Measurements from ENCODE around the gene GBE1.
"Not testable (repeated sequence)": the region's sequence is repeated elsewhere in the genome, so short reads cannot be mapped to it uniquely, and the experiment has no call there.

Gene GBE1

DNA sequence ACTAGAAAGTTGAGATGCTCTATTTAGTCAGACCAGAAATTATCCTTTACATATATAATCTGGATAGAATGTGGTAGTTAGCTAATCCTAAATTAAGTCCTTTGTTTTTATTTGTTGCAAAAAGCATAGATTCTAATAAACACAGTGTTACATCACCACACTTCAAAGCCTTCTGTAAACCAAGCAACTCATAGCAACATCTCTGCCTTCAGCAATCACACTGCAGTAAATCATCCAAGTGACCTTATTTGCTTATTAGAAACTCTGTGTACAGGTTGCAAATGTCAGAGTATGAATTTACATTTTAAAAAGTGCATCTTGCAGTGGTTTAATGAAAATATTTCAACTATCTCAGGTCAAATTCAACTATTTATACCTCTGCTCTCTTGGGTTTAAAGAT, 242.5 kb downstream of the GBE1 start:
- DNase-seq, result no peak

DNA sequence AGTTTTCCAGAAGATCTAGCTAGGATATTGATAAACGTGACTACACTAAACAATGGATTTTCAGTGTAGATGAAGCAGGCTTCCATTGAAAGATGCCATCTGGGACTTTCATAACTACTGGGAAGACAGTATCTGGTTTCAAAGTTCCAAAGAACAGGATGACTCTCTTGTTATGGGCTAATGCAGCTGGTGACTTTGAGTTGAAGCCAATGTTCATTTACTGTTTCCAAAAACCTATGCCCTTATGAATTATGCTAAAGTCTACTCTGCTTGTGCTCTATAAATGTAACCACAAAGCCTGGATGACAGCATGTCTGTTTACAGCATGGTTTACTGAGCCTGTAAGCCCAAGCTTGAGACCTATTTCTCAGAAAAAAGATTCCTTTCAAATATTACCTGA, 245.4 kb downstream of the GBE1 start:
- no peak for DNase-seq

DNA sequence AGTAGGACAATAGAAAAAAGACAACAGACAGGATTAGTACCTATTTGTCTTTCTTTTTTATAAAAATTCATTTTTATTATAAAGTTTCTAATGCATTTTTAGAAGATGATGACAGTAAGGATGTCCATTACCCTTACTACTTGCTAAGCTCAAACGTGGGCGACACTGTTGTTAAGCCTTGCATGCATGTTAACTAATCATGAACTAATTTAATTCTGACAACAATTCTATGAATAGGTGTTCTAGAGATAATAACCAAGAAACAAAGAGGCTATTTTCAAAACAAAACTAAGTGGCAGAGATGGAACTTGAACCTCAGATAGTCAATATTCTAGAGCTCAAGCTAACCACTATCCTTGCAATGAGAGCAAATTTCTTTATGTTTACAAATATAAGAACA, 247.9 kb downstream of the GBE1 start:
- no peak for DNase-seq

DNA sequence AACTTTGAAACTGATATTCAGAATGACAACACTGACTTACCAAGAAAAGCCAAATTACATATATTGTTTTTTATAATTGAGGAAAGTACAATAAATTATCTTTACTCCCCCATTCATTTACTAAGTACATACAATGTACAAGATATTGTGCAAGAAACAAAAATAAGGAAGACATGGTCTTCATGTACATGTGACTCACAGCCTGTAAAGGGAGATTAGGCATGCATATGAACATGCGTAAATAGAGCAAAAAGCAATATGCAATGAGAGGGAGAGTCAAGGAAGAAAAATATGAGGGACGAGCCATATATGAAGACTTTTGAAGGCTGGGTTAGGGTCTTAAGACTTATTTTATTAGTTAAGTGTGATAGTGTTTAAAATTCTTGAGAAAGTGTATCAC, 258.4 kb downstream of the GBE1 start:
- DNase-seq, result no peak

- no peak for DNase-seq
These were observed 259.2 kb downstream of the GBE1 start for GRCh38 chr3:81502236-81502635.

DNA sequence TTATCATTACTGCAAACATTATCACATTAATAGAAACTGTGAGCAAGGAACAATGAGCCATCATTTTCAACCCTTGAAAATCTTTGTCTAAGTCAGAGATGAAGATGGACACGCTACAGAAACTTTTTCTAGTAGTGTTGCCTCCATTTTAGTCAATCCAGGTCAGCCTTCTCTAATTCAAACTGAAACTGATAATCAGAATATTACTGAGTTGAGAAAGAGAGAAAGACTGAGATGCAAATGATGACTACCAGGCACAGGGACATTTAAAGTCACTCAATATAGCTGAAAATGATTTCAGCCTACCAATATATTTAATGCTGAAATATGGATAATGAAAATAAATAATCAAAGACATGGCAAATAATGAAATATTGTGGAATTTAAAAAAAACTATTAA, 261.4 kb downstream of the GBE1 start:
- DNase-seq, result no peak

GRCh38 chr3:81497572-81498251, 263.7 kb downstream of the GBE1 start:
- no peak for DNase-seq

DNA sequence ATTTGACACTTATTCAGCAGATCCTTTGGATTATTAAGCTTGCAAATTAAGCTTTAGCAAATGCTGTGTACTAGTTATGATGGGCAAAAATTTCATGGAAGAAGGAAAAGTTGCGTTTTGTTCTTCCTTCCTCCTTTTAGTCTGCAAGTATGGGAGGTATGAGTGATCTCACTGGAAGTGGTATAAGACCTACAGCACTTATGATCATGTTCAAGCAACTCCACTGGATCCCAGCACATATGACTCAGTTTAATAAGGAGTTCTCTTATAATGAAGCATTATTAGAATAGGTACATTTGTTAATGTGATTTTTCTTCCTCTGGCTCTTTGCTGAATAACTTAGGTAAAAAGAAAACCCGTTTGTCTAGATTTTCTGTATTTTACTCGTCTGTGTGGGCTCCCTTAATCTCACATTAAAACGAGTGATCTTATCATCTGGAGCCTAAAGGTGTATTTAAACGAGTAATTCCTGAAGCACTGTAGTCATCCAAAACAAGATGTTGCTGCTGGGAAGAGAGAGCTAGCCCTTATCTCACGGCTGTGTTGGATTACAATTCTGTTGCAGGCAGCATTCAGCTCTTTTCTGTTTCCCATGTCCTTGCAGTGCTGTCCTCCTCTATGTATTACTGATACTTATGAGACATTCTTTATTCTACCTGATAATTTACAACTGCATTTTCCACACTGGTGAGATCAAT, 264.9 kb downstream of the GBE1 start:
- no peak for DNase-seq

DNA sequence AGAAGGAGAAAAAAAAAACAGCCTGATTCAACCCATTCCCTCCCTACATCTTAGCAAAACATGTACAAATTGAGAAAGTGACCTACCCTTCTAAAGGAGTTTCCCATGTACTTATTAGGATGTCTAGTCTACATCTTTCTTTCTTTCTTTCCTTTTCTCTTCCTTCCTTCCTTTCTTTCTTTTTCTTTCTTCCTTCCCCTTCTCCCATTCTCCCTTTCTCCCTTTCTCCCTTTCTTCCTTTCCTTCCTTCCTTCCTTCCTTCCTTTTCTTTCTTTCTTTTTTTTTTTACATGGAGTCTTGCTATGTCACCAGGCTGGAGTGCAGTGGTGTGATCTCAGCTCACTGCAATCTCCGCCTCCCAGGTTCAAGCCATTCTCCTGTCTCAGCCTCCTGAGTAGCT, 269.0 kb downstream of the GBE1 start:
- not testable (repeated sequence) for DNase-seq

GRCh38 chr3:81492040-81492439, 269.4 kb downstream of the GBE1 start:
- no peak for DNase-seq

GRCh38 chr3:81490541-81491288, 270.7 kb downstream of the GBE1 start:
- DNase-seq, result peak; percentile 20 to 67 (median 45)

DNA sequence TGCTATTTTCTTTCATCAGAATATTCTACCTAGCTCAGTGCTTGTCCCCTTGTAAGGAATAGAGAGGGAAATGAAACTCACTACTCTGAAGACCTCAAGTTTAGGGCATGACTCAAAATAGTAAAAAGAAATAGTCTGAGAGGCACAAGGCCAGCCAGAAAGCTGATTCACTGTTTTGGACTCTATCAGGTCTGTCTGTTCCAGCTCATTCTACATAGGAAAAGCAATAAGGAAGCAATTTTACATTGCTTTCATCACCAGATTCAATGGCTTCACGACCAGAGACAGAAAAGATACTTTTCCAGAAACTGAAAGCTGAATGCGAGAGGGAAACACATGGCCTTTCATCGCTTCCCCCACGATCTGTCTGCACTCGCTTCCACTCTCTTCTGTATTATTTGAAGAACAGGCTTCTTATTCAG, 276.0 kb downstream of the GBE1 start:
- no peak for DNase-seq

DNA sequence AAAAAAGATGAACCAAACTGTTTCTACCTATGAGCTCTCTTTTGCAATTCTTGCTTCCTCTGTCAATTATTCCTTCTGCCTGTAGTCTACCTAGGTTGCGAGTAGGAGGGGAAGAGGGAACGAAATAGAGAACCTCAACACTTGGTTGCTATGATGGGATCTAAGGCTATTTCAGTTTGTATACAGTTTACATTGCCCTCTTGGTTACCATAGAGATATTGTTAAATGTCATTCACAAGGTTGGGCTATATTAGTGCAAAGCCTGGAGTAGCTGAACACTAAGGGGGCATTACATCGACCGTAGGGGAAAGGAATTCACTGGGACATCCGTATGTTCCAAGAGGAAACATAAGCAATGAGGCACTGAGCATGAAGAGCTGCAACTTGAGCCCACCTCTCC, 276.9 kb downstream of the GBE1 start:
- DNase-seq, result no peak

GRCh38 chr3:81483046-81483445, 278.4 kb downstream of the GBE1 start:
- no peak for DNase-seq

GRCh38 chr3:81477740-81478139, 283.7 kb downstream of the GBE1 start:
- no peak for DNase-seq

- DNase-seq, result no peak
These were observed 284.8 kb downstream of the GBE1 start for GRCh38 chr3:81476692-81477091.

GRCh38 chr3:81472600-81473362, 288.7 kb downstream of the GBE1 start:
- DNase-seq, result no peak

DNA sequence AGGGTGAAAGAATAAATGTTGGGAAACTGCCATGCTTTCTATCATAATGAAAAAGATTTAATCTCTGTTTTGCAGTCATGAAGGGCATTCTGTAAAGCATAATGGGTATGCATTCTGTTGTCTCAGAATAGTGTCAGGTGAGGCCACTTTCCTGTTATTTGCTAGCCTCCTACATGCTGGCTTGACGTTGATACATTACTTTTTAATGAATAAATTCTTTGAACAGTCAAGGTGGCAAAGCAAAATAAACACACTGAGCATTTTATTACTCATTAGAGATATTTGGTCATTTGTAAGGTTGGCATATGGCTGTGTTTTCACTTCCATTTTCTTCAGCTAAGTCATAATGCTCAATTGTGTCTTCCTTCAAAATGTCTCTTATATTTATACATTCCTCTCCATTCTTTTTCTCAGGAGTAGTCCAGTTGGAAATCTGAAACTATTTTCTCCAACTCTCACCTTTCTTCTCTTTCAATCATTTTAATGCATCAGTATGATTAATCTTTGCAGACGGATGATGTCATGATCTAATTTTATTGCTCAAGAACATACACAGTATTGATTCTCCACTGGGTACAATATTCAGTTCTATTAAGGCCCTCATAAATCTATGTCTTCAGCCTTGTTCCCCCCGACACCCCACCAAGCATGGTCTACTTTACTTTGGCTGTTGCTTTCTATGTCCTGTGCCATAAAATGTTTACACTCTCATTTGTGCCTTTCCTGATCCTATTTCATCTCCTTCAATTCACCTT, 290.7 kb downstream of the GBE1 start:
- no peak for DNase-seq

DNA sequence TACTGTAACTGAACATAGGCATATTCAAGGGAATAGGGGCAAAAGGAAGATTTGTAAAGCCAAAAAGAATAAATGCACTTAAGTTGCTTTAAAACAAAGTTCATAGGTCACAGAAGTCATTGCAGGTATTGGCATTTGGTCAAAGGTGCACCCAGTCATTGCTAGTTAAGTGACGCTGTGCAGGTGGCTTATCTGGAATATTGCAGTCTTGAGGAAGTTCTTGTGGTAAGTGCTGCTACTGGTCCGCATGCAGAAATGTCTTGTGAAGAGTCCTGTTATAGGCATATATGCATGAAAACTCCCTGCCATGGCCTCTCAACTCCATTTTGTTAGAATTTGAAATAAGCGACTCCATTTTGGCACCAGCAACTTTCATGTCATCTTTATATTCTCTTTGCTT, 293.1 kb downstream of the GBE1 start:
- no peak for DNase-seq

DNA sequence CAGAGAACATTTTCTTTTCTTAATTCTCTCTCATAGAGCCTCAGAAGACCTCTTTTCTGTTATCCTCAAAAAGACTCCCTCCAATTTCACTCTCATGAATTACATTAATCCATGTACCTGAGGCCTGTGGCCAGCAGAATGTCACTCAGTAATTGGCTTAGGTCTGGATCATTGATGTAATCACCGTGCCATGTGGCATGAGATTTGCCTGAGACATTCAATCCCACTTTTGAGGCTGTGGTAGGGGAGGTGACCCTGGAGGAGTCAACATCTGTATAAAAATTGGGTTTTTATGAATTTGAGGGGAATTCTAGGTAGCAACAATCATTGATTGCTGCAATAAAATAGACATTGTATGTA, 295.3 kb downstream of the GBE1 start:
- no peak for DNase-seq

DNA sequence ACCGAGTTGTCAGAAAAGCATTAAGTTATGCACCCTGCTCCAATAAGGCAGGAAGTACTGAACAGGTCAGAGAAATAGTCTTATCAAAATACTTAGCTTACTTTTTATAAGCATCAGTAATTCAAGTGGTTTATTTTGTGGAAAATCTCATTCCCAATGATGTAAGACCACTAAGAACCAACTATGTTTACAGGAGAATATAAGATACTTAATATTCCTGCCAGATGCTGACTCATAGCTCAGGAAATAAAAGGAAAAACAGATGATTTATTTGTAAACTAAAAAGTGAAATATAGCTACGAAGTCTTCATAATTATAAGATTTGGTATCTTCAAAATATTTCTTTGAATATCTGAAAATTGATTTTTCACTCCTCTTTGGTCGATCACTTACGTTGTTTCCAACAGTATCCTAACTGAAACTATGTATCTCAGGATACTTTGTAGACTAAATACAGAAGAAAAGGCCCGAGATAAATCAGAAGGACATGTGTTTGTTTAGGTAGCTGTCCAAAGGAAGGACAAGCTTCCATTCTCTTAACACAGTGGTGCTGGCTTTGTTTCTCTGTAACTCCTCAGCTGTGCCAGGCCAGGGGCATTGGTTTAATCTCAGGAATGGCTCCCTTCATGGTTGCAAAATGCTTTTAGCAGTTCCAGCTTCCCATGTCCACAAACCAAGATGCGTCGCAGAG, 295.8 kb downstream of the GBE1 start:
- no peak for DNase-seq

DNA sequence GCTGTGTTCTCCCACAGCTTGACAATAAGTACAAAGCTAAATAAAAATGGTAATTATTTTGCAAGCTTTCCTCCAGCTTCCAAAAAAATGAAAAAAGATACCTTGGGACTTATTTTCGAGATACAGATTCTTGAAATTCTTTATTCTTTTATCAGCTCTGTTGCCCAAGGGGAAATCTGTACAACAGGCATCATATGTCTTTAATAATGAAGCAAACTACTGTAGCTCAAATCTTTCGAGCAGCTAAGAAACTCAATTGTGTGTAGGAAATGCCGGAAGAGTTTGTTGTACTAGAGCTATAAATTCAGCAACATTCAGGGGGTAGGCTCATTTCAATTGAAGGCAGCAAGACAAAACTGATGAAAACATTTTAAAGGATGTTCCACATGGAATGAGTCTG, 297.7 kb downstream of the GBE1 start:
- DNase-seq, result no peak
